ENCODE results near the gene ZNF664.
A peak's percentile ranks its signal among the peaks of the same experiment; 100 is the strongest.

Gene ZNF664

GRCh38 chr12:123972457-123973401 lies at the start of gene ZNF664, which contains the start of gene CCDC92:
ZNF664 (plus strand) TSS chr12:123973215; CDS start chr12:124012145, 38,930 bp downstream.
CCDC92 (minus strand) TSS chr12:123972831; CDS start chr12:123944305, 28,526 bp downstream.
- peak; percentile 95 for DNase-seq (ENCODE audit: low spot score)

GRCh38 chr12:123923927-123924326 lies 49.1 kb upstream of the ZNF664 start:
- no peak for DNase-seq (ENCODE audit: low spot score)

GRCh38 chr12:123924539-123924938 lies 48.5 kb upstream of the ZNF664 start:
- DNase-seq (ENCODE audit: low spot score) = no peak

GRCh38 chr12:123928274-123928865 lies 44.6 kb upstream of the ZNF664 start:
- DNase-seq (ENCODE audit: low spot score) = no peak

GRCh38 chr12:123928897-123929296 lies 44.1 kb upstream of the ZNF664 start:
- no peak for DNase-seq (ENCODE audit: low spot score)

GRCh38 chr12:123929946-123930583 lies 43.0 kb upstream of the ZNF664 start:
- no peak for DNase-seq (ENCODE audit: low spot score)

- no peak for DNase-seq (ENCODE audit: low spot score)
Observed at GRCh38 chr12:123931686-123932321, 41.2 kb upstream of the ZNF664 start.

GRCh38 chr12:123933214-123933613 lies 39.8 kb upstream of the ZNF664 start:
- DNase-seq (ENCODE audit: low spot score) = no peak

- no peak for DNase-seq (ENCODE audit: low spot score)
Observed at GRCh38 chr12:123934016-123934620, 38.9 kb upstream of the ZNF664 start.

GRCh38 chr12:123934829-123935228 lies 38.2 kb upstream of the ZNF664 start:
- no peak for DNase-seq (ENCODE audit: low spot score)

- DNase-seq (ENCODE audit: low spot score) = no peak
Observed at GRCh38 chr12:123935956-123936355, 37.1 kb upstream of the ZNF664 start.

- no peak for DNase-seq (ENCODE audit: low spot score)
Observed at GRCh38 chr12:123936471-123936870, 36.5 kb upstream of the ZNF664 start.

- no peak for DNase-seq (ENCODE audit: low spot score)
Observed at GRCh38 chr12:123936956-123937706, 35.9 kb upstream of the ZNF664 start.

GRCh38 chr12:123937707-123938591 lies 35.1 kb upstream of the ZNF664 start:
- DNase-seq (ENCODE audit: low spot score) = peak; percentile 13

GRCh38 chr12:123938679-123939480 lies 34.1 kb upstream of the ZNF664 start:
- DNase-seq (ENCODE audit: low spot score) = no peak

GRCh38 chr12:123939716-123940626 lies 33.0 kb upstream of the ZNF664 start:
- no peak for DNase-seq (ENCODE audit: low spot score)

GRCh38 chr12:123940627-123940966 lies 32.4 kb upstream of the ZNF664 start:
- DNase-seq (ENCODE audit: low spot score) = no peak

- no peak for DNase-seq (ENCODE audit: low spot score)
Observed at GRCh38 chr12:123941000-123941399, 32.0 kb upstream of the ZNF664 start.

Data from kidney tubule cell (primary cell).